ENCODE measurements around the gene DUSP9. TPM values are rescaled to one million over a fixed set of nuclear protein-coding genes. Genes with fewer than 3 reads are reported as not detected.
"Not testable (repeated sequence)": the region's sequence is repeated elsewhere in the genome, so short reads cannot be mapped to it uniquely, and the experiment has no call there.

DUSP9 gene
- total RNA-seq, 3 donors from 2014 or later, result not detected

GRCh38 chrX:153697924-153698865 is 51.2 kb downstream of the DUSP9 start:
- Histone ChIP-seq H3K36me3 (ENCODE audit: low read depth) (no peaks in the 10 kb centered on the region), H3K4me1 (ENCODE audit: low read depth) (peaks cover 9% of the 10 kb centered on the region), H3K9me3 (no peaks in the 10 kb centered on the region), H3K4me3 (no peak overlapping the region)
- DNase-seq (peak in 1 of 3 donors; percentile 30), ATAC-seq (no peak)
- TF ChIP-seq CTCF (IDR thresholded peaks at IDR 0.05), result no peak
- intact Hi-C loops (cut with DNase I, micrococcal nuclease), result no loop called here

GRCh38 chrX:153699210-153699783 is 52.3 kb downstream of the DUSP9 start:
- DNase-seq (peak in 2 of 3 donors; percentile 57 to 62), ATAC-seq (peak; percentile 71)
- H3K4me3 ChIP-seq; H3K36me3 ChIP-seq (ENCODE audit: low read depth); H3K9me3 ChIP-seq; intact Hi-C loops (cut with DNase I, micrococcal nuclease); H3K4me1 ChIP-seq (ENCODE audit: low read depth): not testable (repeated sequence)

GRCh38 chrX:153699784-153700371 is 52.9 kb downstream of the DUSP9 start:
- peak; percentile 57 to 79 (median 76) for DNase-seq
- H3K36me3 ChIP-seq (ENCODE audit: low read depth); H3K4me3 ChIP-seq; H3K4me1 ChIP-seq (ENCODE audit: low read depth); intact Hi-C loops (cut with DNase I, micrococcal nuclease); H3K9me3 ChIP-seq: not testable (repeated sequence)
- ATAC-seq, result peak; percentile 69

- Histone ChIP-seq H3K4me3 (no peak overlapping the region), H3K4me1 (ENCODE audit: low read depth) (peaks cover 9% of the 10 kb centered on the region), H3K36me3 (ENCODE audit: low read depth) (no peaks in the 10 kb centered on the region), H3K9me3 (no peaks in the 10 kb centered on the region)
- TF ChIP-seq CTCF (IDR thresholded peaks at IDR 0.05), result no peak
- peak; percentile 16 for ATAC-seq
- peak in 1 of 3 donors; percentile 36 for DNase-seq
- intact Hi-C loops (cut with DNase I, micrococcal nuclease), result no loop called here
Observed at GRCh38 chrX:153700376-153700945, 53.5 kb downstream of the DUSP9 start.

Other genes starting within 250 kb of the DUSP9 start
- gene PNMA6E, start 245.9 kb upstream of the DUSP9 start, total RNA-seq, result not detected
- 1 to 10 TPM in 1 of 3 donors, under 1 TPM in 2; 0.17 to 1.6 (median 0.22) TPM for gene ZFP92, start 235.7 kb upstream of the DUSP9 start, total RNA-seq
- gene TREX2, start 201.1 kb upstream of the DUSP9 start, total RNA-seq, result 1 to 10 TPM in 1 of 3 donors, under 1 TPM in 2; 0.55 to 1.2 (median 0.63) TPM
- 10 to 100 TPM; 14.2 to 22.5 (median 19.5) TPM for gene HAUS7, start 176.6 kb upstream of the DUSP9 start, total RNA-seq
- gene BGN, start 152.2 kb upstream of the DUSP9 start, total RNA-seq, result 10 to 100 TPM in 2 of 3 donors, 1 to 10 TPM in 1; 3.5 to 21.8 (median 10.1) TPM
- 1 to 10 TPM in 1 of 3 donors, under 1 TPM in 1, not detected in 1; 0.07 to 1.1 TPM for gene ATP2B3, start 129.6 kb upstream of the DUSP9 start, total RNA-seq
- gene CCNQ, start 48.1 kb upstream of the DUSP9 start, total RNA-seq, result 10 to 100 TPM; 13.1 to 19.9 (median 16.0) TPM
- gene PNCK, start 26.6 kb downstream of the DUSP9 start, total RNA-seq, result 10 to 100 TPM in 1 of 3 donors, 1 to 10 TPM in 2; 4.6 to 63.0 (median 5.5) TPM
- 100 to 1,000 TPM; 214 to 313 (median 251) TPM for gene SLC6A8, start 40.7 kb downstream of the DUSP9 start, total RNA-seq
- gene BCAP31, start 77.2 kb downstream of the DUSP9 start, total RNA-seq, result 100 to 1,000 TPM; 158 to 209 (median 181) TPM
- 10 to 100 TPM; 13.0 to 27.3 (median 13.0) TPM for gene ABCD1, start 77.7 kb downstream of the DUSP9 start, total RNA-seq
- gene PLXNB3, start 117.0 kb downstream of the DUSP9 start, total RNA-seq, result 10 to 100 TPM in 1 of 3 donors, 1 to 10 TPM in 2; 3.0 to 44.9 (median 3.3) TPM
- gene SRPK3, start 133.8 kb downstream of the DUSP9 start, total RNA-seq, result 1 to 10 TPM in 2 of 3 donors, under 1 TPM in 1; 0.55 to 4.6 (median 1.0) TPM
- 10 to 100 TPM; 57.8 to 89.9 (median 79.3) TPM for gene IDH3G, start 147.2 kb downstream of the DUSP9 start, total RNA-seq
- 100 to 1,000 TPM; 129 to 297 (median 174) TPM for gene SSR4, start 147.5 kb downstream of the DUSP9 start, total RNA-seq
- 10 to 100 TPM in 1 of 3 donors, 1 to 10 TPM in 2; 1.5 to 24.2 (median 2.8) TPM for gene PDZD4, start 183.3 kb downstream of the DUSP9 start, total RNA-seq
- 10 to 100 TPM in 1 of 3 donors, 1 to 10 TPM in 2; 3.0 to 66.9 (median 7.0) TPM for gene L1CAM, start 239.0 kb downstream of the DUSP9 start, total RNA-seq

Data from mucosa of descending colon (tissue), 3 donors.